Measurements from ENCODE around the gene CHAT.

The CHAT gene

DNA sequence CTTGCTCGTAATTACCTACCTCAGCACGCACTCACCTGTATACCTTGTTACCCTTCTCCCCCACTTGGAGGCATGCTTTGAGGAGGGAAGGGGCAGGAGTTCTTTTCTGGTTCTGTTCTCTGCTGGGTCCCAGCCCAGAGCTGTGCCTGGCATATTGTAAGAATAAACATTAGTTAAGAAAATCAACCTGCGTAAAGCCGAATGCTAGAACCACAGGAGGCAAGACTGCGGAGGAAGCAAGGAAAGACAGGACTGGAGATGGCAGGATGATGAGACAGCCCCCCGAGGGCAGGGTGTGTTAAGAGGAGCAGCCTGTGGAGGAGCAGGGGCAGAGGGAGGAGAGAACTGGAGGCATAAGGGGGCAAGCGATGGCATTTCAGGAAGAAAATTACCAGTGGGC, 75.1 kb downstream of the CHAT start:
- H3K4me3 ChIP-seq (ENCODE audit: low read length) = no peak overlapping the region
- H3K27me3 ChIP-seq (ENCODE audit: control insufficient read depth, insufficient read depth, low read length) = peaks cover 49% of the 10 kb centered on the region
- H3K9me3 ChIP-seq (ENCODE audit: control insufficient read depth, insufficient read depth, low read length) = no peaks in the 10 kb centered on the region
- WGBS (ENCODE audit: insufficient coverage, insufficient read length) = no CpG with 5 or more reads among the region's 7 CpGs
- no peaks in the 10 kb centered on the region for H3K36me3 ChIP-seq (ENCODE audit: control insufficient read depth, insufficient read depth, low read length)
- peaks cover 7% of the 10 kb centered on the region for H3K4me1 ChIP-seq (ENCODE audit: control insufficient read depth, insufficient read depth, low read length)
- no peak for DNase-seq (ENCODE audit: low read depth, low spot score)
- no peak overlapping the region for H3K27ac ChIP-seq (ENCODE audit: low read length)

DNA sequence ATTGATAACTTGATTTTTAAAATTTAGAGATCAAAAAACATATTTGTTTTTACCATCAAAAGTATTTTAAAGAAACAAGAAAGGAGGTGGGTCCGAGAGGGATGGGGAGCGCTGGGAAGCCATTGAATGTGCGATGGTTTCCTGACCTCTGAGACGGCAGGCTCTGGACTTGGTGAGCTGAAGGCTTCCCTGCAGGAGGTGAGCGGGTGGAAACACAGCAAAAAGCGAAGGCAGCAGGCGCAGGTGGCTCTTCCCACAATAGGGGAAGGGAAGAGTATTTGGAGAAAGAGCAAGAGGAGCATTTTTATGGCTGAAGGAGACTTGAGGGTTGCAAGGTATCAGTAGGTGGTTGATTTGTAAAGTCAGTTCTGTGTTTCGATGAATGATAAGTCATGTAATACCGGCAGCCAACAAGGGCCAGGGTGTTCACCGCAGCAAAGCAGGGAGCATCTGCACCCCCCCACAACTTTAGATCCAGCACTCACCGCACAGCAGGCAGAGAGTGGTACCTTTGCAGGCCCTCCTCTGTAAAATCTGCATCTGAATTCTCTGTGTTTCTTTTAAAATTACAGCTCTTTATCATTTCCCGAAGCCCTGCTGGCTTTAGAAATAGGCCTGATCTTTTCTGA, 76.2 kb downstream of the CHAT start:
- H3K9me3 ChIP-seq (ENCODE audit: control insufficient read depth, insufficient read depth, low read length) = no peaks in the 10 kb centered on the region
- WGBS (ENCODE audit: insufficient coverage, insufficient read length) = no CpG with 5 or more reads among the region's 12 CpGs
- H3K27me3 ChIP-seq (ENCODE audit: control insufficient read depth, insufficient read depth, low read length) = peaks cover 54% of the 10 kb centered on the region
- H3K4me1 ChIP-seq (ENCODE audit: control insufficient read depth, insufficient read depth, low read length) = peaks cover 7% of the 10 kb centered on the region
- peak; percentile 60 for DNase-seq (ENCODE audit: low read depth, low spot score)
- H3K36me3 ChIP-seq (ENCODE audit: control insufficient read depth, insufficient read depth, low read length) = no peaks in the 10 kb centered on the region
- no peak overlapping the region for H3K4me3 ChIP-seq (ENCODE audit: low read length)
- no peak overlapping the region for H3K27ac ChIP-seq (ENCODE audit: low read length)

DNA sequence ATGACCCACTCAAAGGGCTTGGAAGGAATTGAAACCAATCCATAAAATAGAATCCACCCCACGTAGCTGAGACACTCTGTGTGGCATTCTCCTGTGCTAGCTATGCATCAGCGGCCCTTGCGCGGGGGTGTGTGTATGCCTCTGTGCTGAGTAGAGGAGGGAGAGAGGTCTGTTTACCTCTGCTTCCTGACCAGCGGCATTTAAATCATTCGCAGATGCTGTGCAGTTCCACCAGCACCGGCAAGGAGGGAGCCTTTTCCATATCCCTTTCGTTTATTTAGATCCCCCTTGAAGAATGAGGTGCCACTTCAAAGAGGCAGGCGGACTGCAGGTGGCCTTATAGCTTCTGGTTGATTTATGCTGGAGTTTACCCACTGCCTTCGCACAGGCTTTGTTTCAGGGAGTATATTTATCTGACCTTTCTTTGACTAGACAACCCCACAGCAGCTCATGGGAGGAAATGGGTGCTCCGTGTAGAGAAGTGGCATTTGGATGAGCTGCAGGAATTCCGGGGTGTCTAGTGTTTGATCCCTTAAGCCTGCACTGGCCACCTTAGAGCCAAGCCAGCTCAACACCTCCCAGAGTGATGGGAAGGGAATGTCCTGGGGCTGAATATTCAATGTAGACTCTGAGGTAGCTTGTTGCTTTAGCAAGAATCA, 77.0 kb downstream of the CHAT start:
- Histone ChIP-seq H3K4me3 (ENCODE audit: low read length) (no peak overlapping the region), H3K4me1 (ENCODE audit: control insufficient read depth, insufficient read depth, low read length) (peaks cover 7% of the 10 kb centered on the region), H3K27me3 (ENCODE audit: control insufficient read depth, insufficient read depth, low read length) (peaks cover 54% of the 10 kb centered on the region), H3K36me3 (ENCODE audit: control insufficient read depth, insufficient read depth, low read length) (no peaks in the 10 kb centered on the region), H3K9me3 (ENCODE audit: control insufficient read depth, insufficient read depth, low read length) (no peaks in the 10 kb centered on the region), H3K27ac (ENCODE audit: low read length) (no peak overlapping the region)
- no CpG with 5 or more reads among the region's 12 CpGs for WGBS (ENCODE audit: insufficient coverage, insufficient read length)
- DNase-seq (ENCODE audit: low read depth, low spot score) = no peak

DNA sequence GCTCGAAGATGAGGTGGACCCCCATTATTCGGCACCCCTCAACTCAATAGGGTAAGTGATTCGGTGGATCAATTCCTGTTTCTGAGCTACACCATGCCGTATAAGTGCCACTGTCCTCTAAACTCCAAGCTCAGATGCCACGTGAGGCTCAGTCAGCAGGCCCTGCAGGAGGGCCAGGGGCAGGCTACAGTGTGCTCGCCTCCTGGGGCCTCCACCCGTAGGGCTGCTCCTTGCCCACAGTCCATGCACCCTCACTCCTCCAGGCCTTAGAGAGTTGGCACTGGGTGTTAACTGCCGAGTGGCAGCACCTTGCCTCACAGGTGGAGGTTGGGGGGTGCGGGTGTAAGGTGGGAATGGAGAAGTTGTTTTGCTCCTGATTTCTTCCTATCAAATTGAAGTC, 77.8 kb downstream of the CHAT start:
- Histone ChIP-seq H3K4me3 (ENCODE audit: low read length) (no peak overlapping the region), H3K36me3 (ENCODE audit: control insufficient read depth, insufficient read depth, low read length) (no peaks in the 10 kb centered on the region), H3K27me3 (ENCODE audit: control insufficient read depth, insufficient read depth, low read length) (peaks cover 54% of the 10 kb centered on the region), H3K4me1 (ENCODE audit: control insufficient read depth, insufficient read depth, low read length) (peaks cover 7% of the 10 kb centered on the region), H3K27ac (ENCODE audit: low read length) (no peak overlapping the region), H3K9me3 (ENCODE audit: control insufficient read depth, insufficient read depth, low read length) (no peaks in the 10 kb centered on the region)
- no peak for DNase-seq (ENCODE audit: low read depth, low spot score)
- no CpG with 5 or more reads among the region's 9 CpGs for WGBS (ENCODE audit: insufficient coverage, insufficient read length)

- no peak for DNase-seq (ENCODE audit: low read depth, low spot score)
- H3K36me3 ChIP-seq (ENCODE audit: control insufficient read depth, insufficient read depth, low read length) = no peaks in the 10 kb centered on the region
- H3K9me3 ChIP-seq (ENCODE audit: control insufficient read depth, insufficient read depth, low read length) = no peaks in the 10 kb centered on the region
- H3K27me3 ChIP-seq (ENCODE audit: control insufficient read depth, insufficient read depth, low read length) = peaks cover 33% of the 10 kb centered on the region
- peaks cover 6% of the 10 kb centered on the region for H3K4me1 ChIP-seq (ENCODE audit: control insufficient read depth, insufficient read depth, low read length)
- no peak overlapping the region for H3K4me3 ChIP-seq (ENCODE audit: low read length)
- no CpG with 5 or more reads among the region's 6 CpGs for WGBS (ENCODE audit: insufficient coverage, insufficient read length)
- H3K27ac ChIP-seq (ENCODE audit: low read length) = no peak overlapping the region
Measured at GRCh38 chr10:49694466-49694865, 80.6 kb downstream of the CHAT start.

- Histone ChIP-seq H3K27ac (ENCODE audit: low read length) (no peak overlapping the region), H3K9me3 (ENCODE audit: control insufficient read depth, insufficient read depth, low read length) (no peaks in the 10 kb centered on the region), H3K4me1 (ENCODE audit: control insufficient read depth, insufficient read depth, low read length) (peaks cover 4% of the 10 kb centered on the region), H3K4me3 (ENCODE audit: low read length) (no peak overlapping the region), H3K27me3 (ENCODE audit: control insufficient read depth, insufficient read depth, low read length) (peaks cover 22% of the 10 kb centered on the region), H3K36me3 (ENCODE audit: control insufficient read depth, insufficient read depth, low read length) (no peaks in the 10 kb centered on the region)
- DNase-seq (ENCODE audit: low read depth, low spot score) = no peak
- WGBS (ENCODE audit: insufficient coverage, insufficient read length) = no CpG with 5 or more reads among the region's 7 CpGs
Measured at GRCh38 chr10:49696311-49696710, 82.5 kb downstream of the CHAT start.

GRCh38 chr10:49698679-49699078, 84.8 kb downstream of the CHAT start:
- no CpG with 5 or more reads among the region's 9 CpGs for WGBS (ENCODE audit: insufficient coverage, insufficient read length)
- Histone ChIP-seq H3K27me3 (ENCODE audit: control insufficient read depth, insufficient read depth, low read length) (peaks cover 5% of the 10 kb centered on the region; the same call in 1 of the 2 replicates), H3K4me1 (ENCODE audit: control insufficient read depth, insufficient read depth, low read length) (peaks cover 4% of the 10 kb centered on the region; the same call in 1 of the 2 replicates), H3K36me3 (ENCODE audit: control insufficient read depth, insufficient read depth, low read length) (no peaks in the 10 kb centered on the region), H3K9me3 (ENCODE audit: control insufficient read depth, insufficient read depth, low read length) (no peaks in the 10 kb centered on the region), H3K4me3 (ENCODE audit: low read length) (no peak overlapping the region), H3K27ac (ENCODE audit: low read length) (no peak overlapping the region)
- DNase-seq (ENCODE audit: low read depth, low spot score) = no peak

GRCh38 chr10:49700211-49700610, 86.4 kb downstream of the CHAT start:
- Histone ChIP-seq H3K27me3 (ENCODE audit: control insufficient read depth, insufficient read depth, low read length) (no peaks in the 10 kb centered on the region; the same call in 1 of the 2 replicates), H3K4me3 (ENCODE audit: low read length) (no peak overlapping the region), H3K36me3 (ENCODE audit: control insufficient read depth, insufficient read depth, low read length) (no peaks in the 10 kb centered on the region), H3K27ac (ENCODE audit: low read length) (no peak overlapping the region), H3K9me3 (ENCODE audit: control insufficient read depth, insufficient read depth, low read length) (no peaks in the 10 kb centered on the region), H3K4me1 (ENCODE audit: control insufficient read depth, insufficient read depth, low read length) (peaks cover 4% of the 10 kb centered on the region; the same call in 1 of the 2 replicates)
- no CpG with 5 or more reads among the region's 3 CpGs for WGBS (ENCODE audit: insufficient coverage, insufficient read length)
- no peak for DNase-seq (ENCODE audit: low read depth, low spot score)

DNA sequence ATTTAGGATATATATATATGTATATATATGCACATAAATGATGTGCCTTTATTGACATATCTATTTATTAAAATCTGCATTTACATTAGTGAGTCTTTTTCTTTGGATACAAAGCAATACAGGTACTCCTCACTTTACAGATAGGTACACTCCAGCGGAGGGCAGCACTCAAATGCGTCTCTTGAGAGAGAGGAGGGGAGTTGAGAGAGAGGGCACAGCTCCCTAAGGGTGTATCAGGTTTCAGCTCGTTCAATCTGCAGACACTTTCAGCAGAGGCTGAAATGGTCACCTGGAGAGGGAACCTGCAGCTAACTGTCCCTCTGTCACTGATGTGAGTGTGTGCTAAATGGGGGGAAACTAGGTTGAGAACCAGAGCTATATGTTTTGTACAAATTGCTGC, 87.2 kb downstream of the CHAT start:
- H3K27me3 ChIP-seq (ENCODE audit: control insufficient read depth, insufficient read depth, low read length) = no peaks in the 10 kb centered on the region; the same call in 1 of the 2 replicates
- H3K9me3 ChIP-seq (ENCODE audit: control insufficient read depth, insufficient read depth, low read length) = no peaks in the 10 kb centered on the region
- H3K27ac ChIP-seq (ENCODE audit: low read length) = no peak overlapping the region
- peaks cover 4% of the 10 kb centered on the region; the same call in 1 of the 2 replicates for H3K4me1 ChIP-seq (ENCODE audit: control insufficient read depth, insufficient read depth, low read length)
- no CpG with 5 or more reads among the region's 3 CpGs for WGBS (ENCODE audit: insufficient coverage, insufficient read length)
- no peaks in the 10 kb centered on the region for H3K36me3 ChIP-seq (ENCODE audit: control insufficient read depth, insufficient read depth, low read length)
- no peak overlapping the region for H3K4me3 ChIP-seq (ENCODE audit: low read length)
- peak; percentile 41 for DNase-seq (ENCODE audit: low read depth, low spot score)

DNA sequence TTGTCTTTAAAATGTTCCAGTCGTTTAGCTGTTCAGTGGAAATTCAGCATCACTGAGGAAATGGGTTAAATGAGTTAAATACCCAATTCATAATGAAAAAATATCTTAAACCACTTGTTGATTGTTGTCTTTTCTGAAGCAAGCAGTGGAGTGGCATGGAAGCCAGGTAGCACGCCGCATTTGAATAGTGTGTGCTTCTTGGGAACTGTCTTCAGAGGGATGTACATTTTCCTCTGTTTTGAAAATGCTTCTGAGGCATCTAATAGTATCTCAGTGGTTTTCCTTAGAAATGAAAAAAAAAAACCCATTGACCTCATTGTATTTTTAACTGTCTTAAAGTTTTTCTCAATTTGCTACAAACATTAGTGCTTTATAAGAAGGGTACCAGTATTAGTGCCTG, 93.7 kb downstream of the CHAT start:
- Histone ChIP-seq H3K36me3 (ENCODE audit: control insufficient read depth, insufficient read depth, low read length) (no peaks in the 10 kb centered on the region), H3K4me1 (ENCODE audit: control insufficient read depth, insufficient read depth, low read length) (no peaks in the 10 kb centered on the region), H3K4me3 (ENCODE audit: low read length) (no peak overlapping the region), H3K9me3 (ENCODE audit: control insufficient read depth, insufficient read depth, low read length) (no peaks in the 10 kb centered on the region), H3K27me3 (ENCODE audit: control insufficient read depth, insufficient read depth, low read length) (no peaks in the 10 kb centered on the region), H3K27ac (ENCODE audit: low read length) (no peak overlapping the region)
- no peak for DNase-seq (ENCODE audit: low read depth, low spot score)
- no CpG with 5 or more reads among the region's 3 CpGs for WGBS (ENCODE audit: insufficient coverage, insufficient read length)

- no peaks in the 10 kb centered on the region for H3K4me1 ChIP-seq (ENCODE audit: control insufficient read depth, insufficient read depth, low read length)
- no peaks in the 10 kb centered on the region for H3K27me3 ChIP-seq (ENCODE audit: control insufficient read depth, insufficient read depth, low read length)
- WGBS (ENCODE audit: insufficient coverage, insufficient read length) = no CpG with 5 or more reads among the region's 5 CpGs
Measured at GRCh38 chr10:49709934-49710333, 96.1 kb downstream of the CHAT start.

More at GRCh38 chr10:49709934-49710333, 96.1 kb downstream of the CHAT start:
- H3K4me3 ChIP-seq (ENCODE audit: low read length) = no peak overlapping the region
- H3K36me3 ChIP-seq (ENCODE audit: control insufficient read depth, insufficient read depth, low read length) = no peaks in the 10 kb centered on the region
- no peaks in the 10 kb centered on the region for H3K9me3 ChIP-seq (ENCODE audit: control insufficient read depth, insufficient read depth, low read length)
- no peak for DNase-seq (ENCODE audit: low read depth, low spot score)
- no peak overlapping the region for H3K27ac ChIP-seq (ENCODE audit: low read length)

Data from iPS DF 6.9 (cell line).